ENCODE results near the gene WDFY4. TPM values are rescaled to one million over a fixed set of nuclear protein-coding genes. Genes with fewer than 3 reads are reported as not detected.

WDFY4 gene
- total and polyA plus RNA-seq, 9 of the 15 experiments (the other 6 are each of a cell fraction or from before 2014, with no cell fraction given), result 0.01 to 0.02 (median 0.01) TPM; not detected in 6

DNA sequence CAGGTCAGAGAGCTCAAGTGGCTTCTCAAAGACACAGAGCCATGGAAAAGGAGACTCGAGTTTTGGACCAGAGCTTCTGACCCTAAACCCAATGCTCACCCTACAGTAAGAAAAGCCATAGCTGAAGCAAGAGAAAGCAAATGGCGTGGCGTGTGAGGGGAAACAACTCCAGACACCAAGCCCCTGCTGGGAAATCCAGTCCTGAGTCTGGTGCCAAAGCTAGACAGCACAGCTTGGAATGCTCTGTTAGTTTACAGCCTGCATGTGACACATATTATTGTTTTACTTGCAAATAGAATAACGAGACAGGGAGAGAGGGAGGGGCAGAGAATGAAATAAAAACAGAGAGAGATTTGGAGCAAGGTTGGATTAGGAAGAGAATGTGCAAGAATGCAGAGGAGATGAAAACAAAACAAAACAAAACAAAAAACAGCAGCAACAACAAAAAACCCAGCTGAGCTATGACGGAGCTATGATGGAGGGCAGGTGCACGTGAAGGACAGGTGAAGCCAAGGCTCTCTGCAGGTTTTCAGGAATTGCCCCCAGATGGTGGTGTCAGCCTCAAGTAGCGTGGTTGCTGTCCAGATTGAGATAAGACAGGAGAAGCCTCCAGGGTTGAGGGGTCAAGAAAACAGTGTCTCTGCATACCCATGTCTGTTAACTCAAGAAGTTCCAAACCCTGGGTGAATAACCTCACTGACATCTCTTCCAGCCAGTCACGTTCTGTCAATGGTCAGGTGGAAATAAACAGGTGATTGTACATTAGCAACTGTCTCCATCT lies 324.7 kb downstream of the WDFY4 start (continued):
- no peak for TF ChIP-seq HNRNPLL (IDR thresholded peaks at IDR 0.05; ENCODE audit: low read depth, low read length, poor library complexity, severe bottlenecking)
- no peak for TF ChIP-seq GABPB1 (CRISPR knock-in tag; IDR thresholded peaks at IDR 0.05)
- no peak for TF ChIP-seq POLR2G (IDR thresholded peaks at IDR 0.05; ENCODE audit: low read depth, low read length)
- no peak for TF ChIP-seq ZNF778 (CRISPR knock-in tag; IDR thresholded peaks at IDR 0.05)
- no peak for TF ChIP-seq ZBTB7A (IDR thresholded peaks at IDR 0.05; ENCODE audit: borderline replicate concordance, control insufficient read depth, low read depth, low read length)
- TF ChIP-seq, protein P1, sequence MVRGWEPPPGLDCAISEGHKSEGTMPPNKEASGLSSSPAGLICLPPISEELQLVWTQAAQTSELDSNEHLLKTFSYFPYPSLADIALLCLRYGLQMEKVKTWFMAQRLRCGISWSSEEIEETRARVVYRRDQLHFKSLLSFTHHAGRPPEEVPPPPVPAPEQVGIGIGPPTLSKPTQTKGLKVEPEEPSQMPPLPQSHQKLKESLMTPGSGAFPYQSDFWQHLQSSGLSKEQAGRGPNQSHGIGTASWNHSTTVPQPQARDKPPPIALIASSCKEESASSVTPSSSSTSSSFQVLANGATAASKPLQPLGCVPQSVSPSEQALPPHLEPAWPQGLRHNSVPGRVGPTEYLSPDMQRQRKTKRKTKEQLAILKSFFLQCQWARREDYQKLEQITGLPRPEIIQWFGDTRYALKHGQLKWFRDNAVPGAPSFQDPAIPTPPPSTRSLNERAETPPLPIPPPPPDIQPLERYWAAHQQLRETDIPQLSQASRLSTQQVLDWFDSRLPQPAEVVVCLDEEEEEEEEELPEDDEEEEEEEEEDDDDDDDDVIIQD (CRISPR knock-in tag; IDR thresholded peaks at IDR 0.05), result no peak
- peak in 1 of 2 experiments; percentile 11; a peak in 1 of 4 replicates for TF ChIP-seq KDM1A (IDR thresholded peaks at IDR 0.05)
- TF ChIP-seq, protein P2, sequence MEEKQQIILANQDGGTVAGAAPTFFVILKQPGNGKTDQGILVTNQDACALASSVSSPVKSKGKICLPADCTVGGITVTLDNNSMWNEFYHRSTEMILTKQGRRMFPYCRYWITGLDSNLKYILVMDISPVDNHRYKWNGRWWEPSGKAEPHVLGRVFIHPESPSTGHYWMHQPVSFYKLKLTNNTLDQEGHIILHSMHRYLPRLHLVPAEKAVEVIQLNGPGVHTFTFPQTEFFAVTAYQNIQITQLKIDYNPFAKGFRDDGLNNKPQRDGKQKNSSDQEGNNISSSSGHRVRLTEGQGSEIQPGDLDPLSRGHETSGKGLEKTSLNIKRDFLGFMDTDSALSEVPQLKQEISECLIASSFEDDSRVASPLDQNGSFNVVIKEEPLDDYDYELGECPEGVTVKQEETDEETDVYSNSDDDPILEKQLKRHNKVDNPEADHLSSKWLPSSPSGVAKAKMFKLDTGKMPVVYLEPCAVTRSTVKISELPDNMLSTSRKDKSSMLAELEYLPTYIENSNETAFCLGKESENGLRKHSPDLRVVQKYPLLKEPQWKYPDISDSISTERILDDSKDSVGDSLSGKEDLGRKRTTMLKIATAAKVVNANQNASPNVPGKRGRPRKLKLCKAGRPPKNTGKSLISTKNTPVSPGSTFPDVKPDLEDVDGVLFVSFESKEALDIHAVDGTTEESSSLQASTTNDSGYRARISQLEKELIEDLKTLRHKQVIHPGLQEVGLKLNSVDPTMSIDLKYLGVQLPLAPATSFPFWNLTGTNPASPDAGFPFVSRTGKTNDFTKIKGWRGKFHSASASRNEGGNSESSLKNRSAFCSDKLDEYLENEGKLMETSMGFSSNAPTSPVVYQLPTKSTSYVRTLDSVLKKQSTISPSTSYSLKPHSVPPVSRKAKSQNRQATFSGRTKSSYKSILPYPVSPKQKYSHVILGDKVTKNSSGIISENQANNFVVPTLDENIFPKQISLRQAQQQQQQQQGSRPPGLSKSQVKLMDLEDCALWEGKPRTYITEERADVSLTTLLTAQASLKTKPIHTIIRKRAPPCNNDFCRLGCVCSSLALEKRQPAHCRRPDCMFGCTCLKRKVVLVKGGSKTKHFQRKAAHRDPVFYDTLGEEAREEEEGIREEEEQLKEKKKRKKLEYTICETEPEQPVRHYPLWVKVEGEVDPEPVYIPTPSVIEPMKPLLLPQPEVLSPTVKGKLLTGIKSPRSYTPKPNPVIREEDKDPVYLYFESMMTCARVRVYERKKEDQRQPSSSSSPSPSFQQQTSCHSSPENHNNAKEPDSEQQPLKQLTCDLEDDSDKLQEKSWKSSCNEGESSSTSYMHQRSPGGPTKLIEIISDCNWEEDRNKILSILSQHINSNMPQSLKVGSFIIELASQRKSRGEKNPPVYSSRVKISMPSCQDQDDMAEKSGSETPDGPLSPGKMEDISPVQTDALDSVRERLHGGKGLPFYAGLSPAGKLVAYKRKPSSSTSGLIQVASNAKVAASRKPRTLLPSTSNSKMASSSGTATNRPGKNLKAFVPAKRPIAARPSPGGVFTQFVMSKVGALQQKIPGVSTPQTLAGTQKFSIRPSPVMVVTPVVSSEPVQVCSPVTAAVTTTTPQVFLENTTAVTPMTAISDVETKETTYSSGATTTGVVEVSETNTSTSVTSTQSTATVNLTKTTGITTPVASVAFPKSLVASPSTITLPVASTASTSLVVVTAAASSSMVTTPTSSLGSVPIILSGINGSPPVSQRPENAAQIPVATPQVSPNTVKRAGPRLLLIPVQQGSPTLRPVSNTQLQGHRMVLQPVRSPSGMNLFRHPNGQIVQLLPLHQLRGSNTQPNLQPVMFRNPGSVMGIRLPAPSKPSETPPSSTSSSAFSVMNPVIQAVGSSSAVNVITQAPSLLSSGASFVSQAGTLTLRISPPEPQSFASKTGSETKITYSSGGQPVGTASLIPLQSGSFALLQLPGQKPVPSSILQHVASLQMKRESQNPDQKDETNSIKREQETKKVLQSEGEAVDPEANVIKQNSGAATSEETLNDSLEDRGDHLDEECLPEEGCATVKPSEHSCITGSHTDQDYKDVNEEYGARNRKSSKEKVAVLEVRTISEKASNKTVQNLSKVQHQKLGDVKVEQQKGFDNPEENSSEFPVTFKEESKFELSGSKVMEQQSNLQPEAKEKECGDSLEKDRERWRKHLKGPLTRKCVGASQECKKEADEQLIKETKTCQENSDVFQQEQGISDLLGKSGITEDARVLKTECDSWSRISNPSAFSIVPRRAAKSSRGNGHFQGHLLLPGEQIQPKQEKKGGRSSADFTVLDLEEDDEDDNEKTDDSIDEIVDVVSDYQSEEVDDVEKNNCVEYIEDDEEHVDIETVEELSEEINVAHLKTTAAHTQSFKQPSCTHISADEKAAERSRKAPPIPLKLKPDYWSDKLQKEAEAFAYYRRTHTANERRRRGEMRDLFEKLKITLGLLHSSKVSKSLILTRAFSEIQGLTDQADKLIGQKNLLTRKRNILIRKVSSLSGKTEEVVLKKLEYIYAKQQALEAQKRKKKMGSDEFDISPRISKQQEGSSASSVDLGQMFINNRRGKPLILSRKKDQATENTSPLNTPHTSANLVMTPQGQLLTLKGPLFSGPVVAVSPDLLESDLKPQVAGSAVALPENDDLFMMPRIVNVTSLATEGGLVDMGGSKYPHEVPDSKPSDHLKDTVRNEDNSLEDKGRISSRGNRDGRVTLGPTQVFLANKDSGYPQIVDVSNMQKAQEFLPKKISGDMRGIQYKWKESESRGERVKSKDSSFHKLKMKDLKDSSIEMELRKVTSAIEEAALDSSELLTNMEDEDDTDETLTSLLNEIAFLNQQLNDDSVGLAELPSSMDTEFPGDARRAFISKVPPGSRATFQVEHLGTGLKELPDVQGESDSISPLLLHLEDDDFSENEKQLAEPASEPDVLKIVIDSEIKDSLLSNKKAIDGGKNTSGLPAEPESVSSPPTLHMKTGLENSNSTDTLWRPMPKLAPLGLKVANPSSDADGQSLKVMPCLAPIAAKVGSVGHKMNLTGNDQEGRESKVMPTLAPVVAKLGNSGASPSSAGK (IDR thresholded peaks at IDR 0.05), result no peak
- TF ChIP-seq, protein P3, sequence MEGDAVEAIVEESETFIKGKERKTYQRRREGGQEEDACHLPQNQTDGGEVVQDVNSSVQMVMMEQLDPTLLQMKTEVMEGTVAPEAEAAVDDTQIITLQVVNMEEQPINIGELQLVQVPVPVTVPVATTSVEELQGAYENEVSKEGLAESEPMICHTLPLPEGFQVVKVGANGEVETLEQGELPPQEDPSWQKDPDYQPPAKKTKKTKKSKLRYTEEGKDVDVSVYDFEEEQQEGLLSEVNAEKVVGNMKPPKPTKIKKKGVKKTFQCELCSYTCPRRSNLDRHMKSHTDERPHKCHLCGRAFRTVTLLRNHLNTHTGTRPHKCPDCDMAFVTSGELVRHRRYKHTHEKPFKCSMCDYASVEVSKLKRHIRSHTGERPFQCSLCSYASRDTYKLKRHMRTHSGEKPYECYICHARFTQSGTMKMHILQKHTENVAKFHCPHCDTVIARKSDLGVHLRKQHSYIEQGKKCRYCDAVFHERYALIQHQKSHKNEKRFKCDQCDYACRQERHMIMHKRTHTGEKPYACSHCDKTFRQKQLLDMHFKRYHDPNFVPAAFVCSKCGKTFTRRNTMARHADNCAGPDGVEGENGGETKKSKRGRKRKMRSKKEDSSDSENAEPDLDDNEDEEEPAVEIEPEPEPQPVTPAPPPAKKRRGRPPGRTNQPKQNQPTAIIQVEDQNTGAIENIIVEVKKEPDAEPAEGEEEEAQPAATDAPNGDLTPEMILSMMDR (IDR thresholded peaks at IDR 0.05 in 2 of 3, conservative IDR thresholded peaks at IDR 0.05 in 1 of 3; ENCODE audit: insufficient read depth in 2 of 3, low read depth in 1 of 3, low read length in 3 of 3), result no peak
